Dendritic cell treated with granulocyte-macrophage colony-stimulating factor and Interleukin-4, amounts not matched to agents 40 ng/mL and 50 ng/mL, for 4 days (primary cell): ENCODE results near the gene CLDN19.
"Not testable (repeated sequence)": the region's sequence is repeated elsewhere in the genome, so short reads cannot be mapped to it uniquely, and the experiment has no call there.

Source experiments
- H3K27ac Mint-ChIP-seq: one replicate; pipeline ENCODE4 v1.8.0; 2022; ENCODE audit warnings: mild to moderate bottlenecking, mixed read lengths
- H3K27me3 Mint-ChIP-seq: one replicate; pipeline ENCODE4 v1.8.0; 2022; ENCODE audit warnings: mild to moderate bottlenecking, mixed read lengths
- H3K36me3 Mint-ChIP-seq: one replicate; pipeline ENCODE4 v1.8.0; 2022; ENCODE audit warnings: low read depth, mixed read lengths
- H3K4me1 Mint-ChIP-seq: one replicate; pipeline ENCODE4 v1.8.0; 2022; ENCODE audit warnings: low read depth, mixed read lengths
- H3K4me3 Mint-ChIP-seq: one replicate; pipeline ENCODE4 v1.8.0; 2022; ENCODE audit warnings: mild to moderate bottlenecking, moderate library complexity, mixed read lengths
- H3K9me3 Mint-ChIP-seq: one replicate; pipeline ENCODE4 v1.8.0; 2022; ENCODE audit warnings: mixed read lengths
- intact Hi-C: fragments of 100-400 bp; cut with micrococcal nuclease; formaldehyde crosslinking; loops from one replicate; pipeline ENCODE4 v1.15.0; 2022

The CLDN19 gene

GRCh38 chr1:42751511-42752070 lies 11.6 kb upstream of the CLDN19 start:
- intact Hi-C loops, H3K27me3 Mint-ChIP-seq, H3K27ac Mint-ChIP-seq, H3K9me3 Mint-ChIP-seq, H3K4me3 Mint-ChIP-seq: not testable (repeated sequence)
- Mint-ChIP-seq H3K4me1 (peaks cover 38% of the 10 kb centered on the region), H3K36me3 (peaks cover 84% of the 10 kb centered on the region)

- Mint-ChIP-seq H3K36me3 (peaks cover 84% of the 10 kb centered on the region), H3K9me3 (peaks cover 8% of the 10 kb centered on the region), H3K27ac (peak overlapping the region; percentile 79), H3K27me3 (no peaks in the 10 kb centered on the region), H3K4me1 (peaks cover 38% of the 10 kb centered on the region), H3K4me3 (no peak overlapping the region)
- intact Hi-C loops: no loop called here
Measured at GRCh38 chr1:42750041-42750440, 10.0 kb upstream of the CLDN19 start.

- intact Hi-C loops: no loop called here
- peak overlapping the region; percentile 38 for H3K4me3 Mint-ChIP-seq
- no peaks in the 10 kb centered on the region for H3K27me3 Mint-ChIP-seq
- H3K36me3 Mint-ChIP-seq: peaks cover 71% of the 10 kb centered on the region
- H3K27ac Mint-ChIP-seq: peak overlapping the region; percentile 79
- peaks cover 8% of the 10 kb centered on the region for H3K9me3 Mint-ChIP-seq
- H3K4me1 Mint-ChIP-seq: peaks cover 32% of the 10 kb centered on the region
Measured at GRCh38 chr1:42748461-42749410, 8.7 kb upstream of the CLDN19 start.

- H3K27me3 Mint-ChIP-seq: no peaks in the 10 kb centered on the region
- H3K4me1 Mint-ChIP-seq: peaks cover 31% of the 10 kb centered on the region
- peaks cover 8% of the 10 kb centered on the region for H3K9me3 Mint-ChIP-seq
- no peak overlapping the region for H3K4me3 Mint-ChIP-seq
- peak overlapping the region; percentile 79 for H3K27ac Mint-ChIP-seq
- intact Hi-C loops: no loop called here
- H3K36me3 Mint-ChIP-seq: peaks cover 64% of the 10 kb centered on the region
Measured at GRCh38 chr1:42748021-42748420, 8.0 kb upstream of the CLDN19 start.

DNA sequence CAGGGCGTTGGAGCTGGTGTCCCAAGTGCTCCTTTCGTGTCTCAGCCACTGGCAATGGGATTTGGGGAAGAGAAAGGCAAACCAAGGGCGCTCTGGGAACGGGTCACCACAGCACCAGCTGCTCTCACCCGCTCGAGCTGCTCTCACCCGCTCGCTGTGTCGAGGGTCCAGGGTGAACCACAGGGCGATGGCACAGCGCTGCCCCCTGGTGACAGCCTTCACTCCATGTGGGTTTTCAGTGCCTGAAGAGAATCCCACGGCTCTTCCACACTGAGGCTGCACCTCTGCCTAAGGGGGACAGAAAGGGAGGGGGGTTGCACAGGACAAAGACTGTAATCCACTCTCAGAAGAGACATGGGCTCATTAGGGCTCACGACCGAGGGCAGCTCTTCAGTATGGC lies 7.1 kb upstream of the CLDN19 start:
- Mint-ChIP-seq H3K36me3 (peaks cover 57% of the 10 kb centered on the region), H3K27me3 (no peaks in the 10 kb centered on the region), H3K4me1 (peaks cover 28% of the 10 kb centered on the region), H3K27ac (no peak overlapping the region), H3K4me3 (no peak overlapping the region), H3K9me3 (peaks cover 7% of the 10 kb centered on the region)
- intact Hi-C loops: loop anchor here (1.0 kb wide), 1 partner anchor 169 kb away; no protein-coding TSS in a partner anchor

DNA sequence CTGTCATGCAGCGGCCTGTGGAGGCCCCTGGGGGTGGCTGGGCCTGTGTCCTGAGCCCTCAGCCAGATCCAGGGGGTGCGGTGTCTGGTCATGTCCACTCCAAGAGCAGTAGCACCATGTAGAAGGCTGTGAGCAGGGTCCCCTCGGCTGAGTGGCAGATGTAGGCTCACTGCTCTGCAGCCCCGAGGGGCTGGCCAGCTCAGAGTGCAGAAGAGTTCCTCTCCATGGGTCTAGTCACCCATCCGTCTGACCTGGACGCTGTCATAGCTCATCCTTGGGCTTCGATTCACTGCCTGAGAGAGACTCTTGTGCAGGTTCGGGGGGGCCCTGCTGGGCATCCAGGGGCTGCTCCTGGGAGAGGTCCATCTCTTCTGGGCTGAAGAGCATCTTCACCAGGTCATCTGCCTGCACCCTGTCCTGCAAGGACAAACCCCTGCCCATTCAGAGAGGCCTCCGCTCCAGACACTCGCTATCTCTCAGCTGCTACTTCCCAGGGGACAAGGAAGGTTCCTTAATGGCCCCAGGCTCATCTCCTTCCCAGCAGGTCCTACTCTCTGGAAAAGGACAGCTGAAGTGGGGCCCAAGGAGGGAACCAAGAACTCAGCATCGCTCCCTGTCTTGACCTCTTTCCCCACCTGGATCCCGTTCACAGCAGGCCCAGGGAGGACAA lies 6.5 kb upstream of the CLDN19 start:
- Mint-ChIP-seq H3K4me3 (no peak overlapping the region), H3K36me3 (peaks cover 51% of the 10 kb centered on the region), H3K4me1 (peaks cover 27% of the 10 kb centered on the region), H3K27ac (no peak overlapping the region), H3K9me3 (peaks cover 2% of the 10 kb centered on the region), H3K27me3 (no peaks in the 10 kb centered on the region)
- intact Hi-C loops: loop anchor here (1.0 kb wide), 1 partner anchor 168 kb away; no protein-coding TSS in a partner anchor

DNA sequence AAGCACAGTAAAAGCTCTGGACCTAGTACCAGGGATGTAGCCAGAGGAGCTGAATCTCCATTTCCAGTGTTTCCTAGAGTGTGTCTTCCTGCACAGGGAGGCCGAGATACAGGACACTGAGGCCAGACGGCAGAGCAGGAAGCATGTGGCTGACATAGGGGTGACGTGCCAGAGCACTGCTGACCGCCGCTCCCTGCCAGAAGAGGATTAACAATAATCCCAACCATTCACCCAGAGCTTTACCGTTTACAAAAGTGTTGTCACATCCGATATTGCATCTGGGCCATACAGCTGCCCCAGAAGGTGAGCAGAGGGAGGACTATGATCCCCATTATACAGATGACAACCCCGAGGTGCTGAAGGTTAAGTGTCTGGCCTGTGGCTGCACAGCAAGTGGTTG lies 5.8 kb upstream of the CLDN19 start:
- Mint-ChIP-seq H3K4me3 (no peak overlapping the region), H3K4me1 (peaks cover 27% of the 10 kb centered on the region), H3K27me3 (no peaks in the 10 kb centered on the region), H3K36me3 (peaks cover 48% of the 10 kb centered on the region), H3K9me3 (no peaks in the 10 kb centered on the region), H3K27ac (no peak overlapping the region)
- intact Hi-C loops: no loop called here

DNA sequence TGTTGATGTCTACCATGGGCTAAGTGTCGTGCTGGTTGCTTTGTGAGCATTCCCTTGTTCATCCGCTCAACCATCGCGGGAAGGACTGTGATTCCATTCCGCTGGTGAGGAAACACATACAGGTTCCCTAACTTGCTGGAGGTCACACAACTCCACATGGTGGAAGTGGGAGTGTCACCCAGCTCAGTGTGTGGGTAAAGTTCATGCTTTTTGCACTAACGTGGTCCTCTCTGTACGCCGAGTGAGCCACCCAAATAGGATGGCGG lies 4.0 kb upstream of the CLDN19 start:
- H3K4me1 Mint-ChIP-seq: peaks cover 18% of the 10 kb centered on the region

DNA sequence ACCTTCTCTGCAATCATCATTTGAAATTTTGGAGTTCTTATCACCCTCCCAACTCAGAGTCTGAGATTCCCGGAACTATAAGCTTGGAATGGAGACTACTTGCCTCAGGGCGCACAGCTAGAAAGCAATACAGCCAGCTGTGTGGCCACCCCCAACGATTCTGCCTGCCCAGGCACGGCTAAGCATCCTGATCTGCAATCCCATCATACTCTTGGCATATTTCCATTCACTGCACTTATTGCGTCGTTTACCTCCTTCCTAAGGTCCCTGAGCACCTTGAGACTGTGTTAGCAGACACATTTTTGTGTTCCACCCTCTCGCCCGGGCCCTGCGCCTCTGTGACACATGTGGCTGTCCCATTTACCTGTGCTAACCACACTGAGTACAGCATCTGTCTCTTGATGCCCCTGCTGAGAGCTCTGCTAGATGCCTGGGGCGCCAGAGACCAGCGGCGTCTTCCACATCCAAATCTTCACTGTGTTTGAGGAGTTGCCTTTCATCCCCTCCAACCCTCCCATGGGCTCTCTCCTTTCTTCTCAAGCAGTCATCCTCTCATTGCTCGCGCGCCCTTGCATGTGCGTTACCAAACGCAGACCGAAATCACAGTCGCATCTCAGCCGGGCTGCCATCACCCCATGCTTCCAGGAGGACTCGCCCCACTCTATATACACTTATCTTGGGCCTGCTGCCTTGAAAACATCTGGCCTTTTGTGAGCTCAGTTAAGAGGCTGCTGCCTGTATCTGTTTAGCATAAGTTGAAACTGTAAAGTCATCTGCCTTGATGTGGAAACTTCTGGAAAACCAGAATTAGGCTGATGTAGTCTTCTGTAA lies 3.5 kb upstream of the CLDN19 start:
- Mint-ChIP-seq H3K4me1 (peaks cover 15% of the 10 kb centered on the region), H3K4me3 (no peak overlapping the region), H3K27me3 (no peaks in the 10 kb centered on the region), H3K36me3 (peaks cover 33% of the 10 kb centered on the region), H3K27ac (no peak overlapping the region), H3K9me3 (no peaks in the 10 kb centered on the region)
- intact Hi-C loops: no loop called here

More for the DNA sequence above, 4.0 kb upstream of the CLDN19 start:
- H3K36me3 Mint-ChIP-seq: peaks cover 35% of the 10 kb centered on the region
- no peak overlapping the region for H3K27ac Mint-ChIP-seq
- intact Hi-C loops: no loop called here
- no peaks in the 10 kb centered on the region for H3K27me3 Mint-ChIP-seq
- H3K9me3 Mint-ChIP-seq: no peaks in the 10 kb centered on the region
- H3K4me3 Mint-ChIP-seq: no peak overlapping the region

DNA sequence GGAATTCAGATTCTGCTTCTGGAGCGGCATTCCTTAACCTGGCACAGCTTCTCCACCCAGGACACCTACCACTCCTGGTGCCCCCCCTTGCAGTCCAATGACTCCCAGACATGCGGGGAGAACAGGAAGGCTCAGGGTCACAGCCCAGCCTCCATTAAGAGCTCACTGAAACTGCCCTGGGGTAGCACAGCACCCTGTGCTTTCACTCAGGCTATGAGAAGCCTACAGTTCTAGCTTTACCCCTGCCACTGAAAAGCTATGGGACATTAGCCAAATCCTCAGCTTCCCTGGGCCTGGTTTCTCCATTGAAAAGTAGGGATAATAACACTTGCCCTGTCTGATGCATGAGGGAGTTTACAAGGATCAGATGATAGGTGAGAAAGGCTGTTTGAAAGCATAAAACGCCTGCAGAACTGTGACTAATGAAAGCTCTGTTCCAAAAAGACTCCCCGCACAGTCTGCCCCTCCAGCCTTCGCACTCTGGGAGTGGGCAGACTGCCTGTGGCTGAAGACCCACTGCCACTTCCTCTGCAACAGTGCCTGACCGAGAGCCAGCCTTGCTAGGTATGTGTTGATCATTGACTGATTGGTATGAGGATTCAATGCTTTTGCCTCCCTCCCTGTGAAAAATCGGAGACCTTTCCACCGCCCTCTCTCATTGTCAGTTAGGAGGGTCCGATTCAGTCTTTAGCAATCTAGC lies 2.7 kb upstream of the CLDN19 start:
- Mint-ChIP-seq H3K27ac (no peak overlapping the region), H3K4me1 (peaks cover 14% of the 10 kb centered on the region), H3K36me3 (peaks cover 26% of the 10 kb centered on the region), H3K4me3 (no peak overlapping the region), H3K9me3 (no peaks in the 10 kb centered on the region), H3K27me3 (no peaks in the 10 kb centered on the region)
- intact Hi-C loops: no loop called here

GRCh38 chr1:42742141-42742540 lies 2.1 kb upstream of the CLDN19 start:
- no peaks in the 10 kb centered on the region for H3K9me3 Mint-ChIP-seq
- peaks cover 19% of the 10 kb centered on the region for H3K4me1 Mint-ChIP-seq
- H3K4me3 Mint-ChIP-seq: no peak overlapping the region
- H3K36me3 Mint-ChIP-seq: peaks cover 21% of the 10 kb centered on the region
- H3K27me3 Mint-ChIP-seq: no peaks in the 10 kb centered on the region
- H3K27ac Mint-ChIP-seq: no peak overlapping the region
- intact Hi-C loops: no loop called here

DNA sequence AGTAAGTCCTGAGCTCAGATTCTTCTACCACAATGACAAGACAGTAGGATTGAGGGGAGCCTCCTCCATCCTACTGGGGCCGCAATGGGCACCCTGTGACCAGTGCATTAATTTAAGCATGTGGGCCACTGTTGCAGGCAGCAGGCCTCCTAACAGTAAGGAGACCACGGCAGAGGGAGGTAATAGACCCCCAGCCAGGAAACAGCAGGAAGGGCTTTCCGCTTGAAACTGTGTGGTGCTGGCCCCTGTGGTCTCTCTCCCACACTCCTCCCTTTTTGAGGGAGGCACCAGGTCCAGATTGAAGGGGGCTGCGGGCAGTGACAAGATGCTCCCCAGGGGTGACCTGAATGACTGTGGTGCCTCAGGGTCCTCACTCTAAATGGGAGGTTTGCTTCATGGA lies 1.7 kb upstream of the CLDN19 start:
- H3K27ac Mint-ChIP-seq: no peak overlapping the region
- intact Hi-C loops: no loop called here
- H3K4me3 Mint-ChIP-seq: no peak overlapping the region
- peaks cover 16% of the 10 kb centered on the region for H3K36me3 Mint-ChIP-seq
- no peaks in the 10 kb centered on the region for H3K27me3 Mint-ChIP-seq
- peaks cover 23% of the 10 kb centered on the region for H3K4me1 Mint-ChIP-seq
- no peaks in the 10 kb centered on the region for H3K9me3 Mint-ChIP-seq

DNA sequence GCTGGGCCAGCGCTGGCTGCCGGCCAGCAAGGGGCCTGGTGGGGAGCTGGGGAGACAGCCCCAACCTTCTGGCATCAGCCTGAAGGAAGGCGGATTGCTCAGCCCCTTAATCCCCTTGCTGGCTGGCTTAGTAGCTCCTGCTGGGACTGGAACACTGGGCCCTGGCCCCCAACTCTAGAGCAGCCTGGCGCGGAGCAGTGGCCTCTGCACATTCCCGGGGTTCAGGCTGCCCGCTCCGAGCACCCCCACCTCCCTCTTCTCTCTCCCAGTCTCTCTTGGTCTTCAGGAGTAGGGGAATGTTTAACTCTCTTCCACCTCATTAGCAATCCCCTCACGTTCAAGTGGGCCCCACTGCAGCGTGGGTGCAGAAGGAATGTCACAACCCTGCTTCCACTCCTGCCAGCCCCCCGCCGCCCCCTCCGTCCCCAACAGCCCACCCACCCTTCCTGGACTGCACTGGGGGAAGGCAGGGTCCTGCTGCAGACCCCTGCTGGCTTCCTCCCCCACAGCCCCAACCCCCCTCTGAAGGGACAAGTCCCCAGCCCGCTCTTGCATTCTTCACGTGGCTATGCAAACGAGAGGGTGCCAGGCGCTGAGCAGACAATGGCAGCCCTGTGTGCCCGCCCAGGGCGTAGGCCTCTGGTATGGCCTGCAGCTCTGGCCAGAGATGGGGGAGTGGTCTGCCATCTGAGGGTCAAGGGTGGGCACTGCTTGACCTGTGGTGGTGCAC lies 980 bp upstream of the CLDN19 start:
- H3K36me3 Mint-ChIP-seq: peaks cover 9% of the 10 kb centered on the region
- H3K9me3 Mint-ChIP-seq: no peaks in the 10 kb centered on the region
- H3K4me1 Mint-ChIP-seq: peaks cover 30% of the 10 kb centered on the region
- H3K27ac Mint-ChIP-seq: peak overlapping the region; percentile 62
- H3K4me3 Mint-ChIP-seq: no peak overlapping the region
- intact Hi-C loops: no loop called here
- no peaks in the 10 kb centered on the region for H3K27me3 Mint-ChIP-seq
